Activated effector memory CD4-positive, alpha-beta T cell treated with anti-CD3 and anti-CD28 coated beads, Interleukin-2, amount 50 U/mL, for 16 hours (primary cell): ENCODE measurements around the gene GOLGA3.
"Not testable (repeated sequence)": the region's sequence is repeated elsewhere in the genome, so short reads cannot be mapped to it uniquely, and the experiment has no call there.

Source experiments
- DNase-seq: peaks from one replicate; pipeline ENCODE4 v3.0.0-alpha.2; 2020

GOLGA3 gene, protein sequence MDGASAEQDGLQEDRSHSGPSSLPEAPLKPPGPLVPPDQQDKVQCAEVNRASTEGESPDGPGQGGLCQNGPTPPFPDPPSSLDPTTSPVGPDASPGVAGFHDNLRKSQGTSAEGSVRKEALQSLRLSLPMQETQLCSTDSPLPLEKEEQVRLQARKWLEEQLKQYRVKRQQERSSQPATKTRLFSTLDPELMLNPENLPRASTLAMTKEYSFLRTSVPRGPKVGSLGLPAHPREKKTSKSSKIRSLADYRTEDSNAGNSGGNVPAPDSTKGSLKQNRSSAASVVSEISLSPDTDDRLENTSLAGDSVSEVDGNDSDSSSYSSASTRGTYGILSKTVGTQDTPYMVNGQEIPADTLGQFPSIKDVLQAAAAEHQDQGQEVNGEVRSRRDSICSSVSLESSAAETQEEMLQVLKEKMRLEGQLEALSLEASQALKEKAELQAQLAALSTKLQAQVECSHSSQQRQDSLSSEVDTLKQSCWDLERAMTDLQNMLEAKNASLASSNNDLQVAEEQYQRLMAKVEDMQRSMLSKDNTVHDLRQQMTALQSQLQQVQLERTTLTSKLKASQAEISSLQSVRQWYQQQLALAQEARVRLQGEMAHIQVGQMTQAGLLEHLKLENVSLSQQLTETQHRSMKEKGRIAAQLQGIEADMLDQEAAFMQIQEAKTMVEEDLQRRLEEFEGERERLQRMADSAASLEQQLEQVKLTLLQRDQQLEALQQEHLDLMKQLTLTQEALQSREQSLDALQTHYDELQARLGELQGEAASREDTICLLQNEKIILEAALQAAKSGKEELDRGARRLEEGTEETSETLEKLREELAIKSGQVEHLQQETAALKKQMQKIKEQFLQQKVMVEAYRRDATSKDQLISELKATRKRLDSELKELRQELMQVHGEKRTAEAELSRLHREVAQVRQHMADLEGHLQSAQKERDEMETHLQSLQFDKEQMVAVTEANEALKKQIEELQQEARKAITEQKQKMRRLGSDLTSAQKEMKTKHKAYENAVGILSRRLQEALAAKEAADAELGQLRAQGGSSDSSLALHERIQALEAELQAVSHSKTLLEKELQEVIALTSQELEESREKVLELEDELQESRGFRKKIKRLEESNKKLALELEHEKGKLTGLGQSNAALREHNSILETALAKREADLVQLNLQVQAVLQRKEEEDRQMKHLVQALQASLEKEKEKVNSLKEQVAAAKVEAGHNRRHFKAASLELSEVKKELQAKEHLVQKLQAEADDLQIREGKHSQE (N-terminal part only)

DNA sequence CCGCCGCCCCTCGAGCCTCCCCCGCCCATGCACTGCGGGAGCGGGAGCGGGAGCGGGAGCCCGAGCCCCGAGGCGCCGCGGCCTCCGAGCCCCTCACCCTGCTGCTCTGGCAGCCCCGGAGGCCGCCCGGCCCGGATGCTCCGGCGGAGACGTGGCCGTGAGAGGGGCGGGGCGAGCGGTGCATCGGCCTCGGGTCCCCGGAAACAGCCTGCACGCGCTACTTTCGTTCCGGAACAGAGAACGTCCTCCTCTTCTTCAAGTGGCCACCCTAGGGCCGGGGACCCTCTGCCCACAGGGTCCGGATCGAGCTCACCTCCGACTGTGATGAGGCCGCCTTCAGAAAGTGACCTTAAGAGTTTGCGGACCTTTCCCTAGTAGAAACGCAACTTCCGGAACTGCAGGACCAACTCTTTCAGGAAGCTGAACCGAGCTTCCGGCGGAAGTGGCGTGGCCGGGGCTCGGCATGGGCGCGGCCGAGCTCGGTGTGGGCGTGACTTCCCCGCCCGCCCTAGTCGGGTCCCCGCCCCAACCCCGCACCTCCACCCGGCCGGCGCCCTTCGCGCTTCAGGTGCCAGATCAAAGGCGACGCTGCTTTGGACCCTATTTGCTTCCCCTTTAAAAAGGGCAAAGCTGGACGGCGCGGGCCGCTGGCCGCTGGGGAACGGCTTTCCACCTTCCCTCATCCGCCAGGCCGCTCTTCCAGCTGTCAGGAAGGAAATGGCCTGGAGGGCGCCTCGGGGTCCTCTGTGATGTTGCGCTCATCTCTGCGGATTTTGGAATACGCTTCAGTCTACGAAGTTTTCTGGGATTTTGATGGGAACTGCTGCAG is at the start of gene GOLGA3:
Gene GOLGA3 (minus strand): TSS at position 164 of the 829 bp plus-strand sequence. CDS start 6,741 bp downstream, outside the sequence.
- peak; percentile 98 for DNase-seq

DNA sequence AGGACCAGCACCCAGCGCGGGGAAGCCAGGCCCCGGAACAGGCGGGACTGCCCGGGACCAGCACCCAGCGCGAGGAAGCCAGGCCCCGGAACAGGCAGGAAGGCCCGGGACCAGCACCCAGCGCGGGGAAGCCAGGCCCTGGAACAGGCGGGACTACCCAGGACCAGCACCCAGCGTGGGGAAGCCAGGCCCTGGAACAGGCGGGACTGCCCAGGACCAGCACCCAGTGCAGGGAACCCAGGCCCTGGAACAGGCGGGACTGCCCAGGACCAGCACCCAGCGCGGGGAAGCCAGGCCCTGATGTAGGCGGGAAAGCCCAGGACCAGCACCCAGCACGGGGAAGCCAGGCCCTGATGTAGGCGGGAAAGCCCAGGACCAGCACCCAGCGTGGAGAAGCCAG is 46.0 kb upstream of the GOLGA3 start:
- DNase-seq, result not testable (repeated sequence)

DNA sequence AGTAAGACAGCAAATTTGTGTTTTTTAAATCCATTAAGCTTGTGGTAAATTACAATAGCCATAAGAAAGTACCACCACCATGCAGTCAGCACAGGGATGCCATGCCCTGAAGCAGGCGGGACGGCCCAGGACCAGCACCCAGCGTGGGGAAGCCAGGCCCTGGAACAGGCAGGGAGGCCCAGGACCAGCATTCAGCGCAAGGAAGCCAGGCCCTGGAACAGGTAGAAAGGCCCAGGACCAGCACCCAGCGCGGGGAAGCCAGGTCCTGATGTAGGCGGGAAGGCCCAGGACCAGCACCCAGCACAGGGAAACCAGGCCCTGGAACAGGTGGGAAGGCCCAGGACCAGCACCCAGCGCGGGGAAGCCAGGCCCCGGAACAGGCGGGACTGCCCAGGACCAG is 45.5 kb upstream of the GOLGA3 start:
- no peak for DNase-seq

DNA sequence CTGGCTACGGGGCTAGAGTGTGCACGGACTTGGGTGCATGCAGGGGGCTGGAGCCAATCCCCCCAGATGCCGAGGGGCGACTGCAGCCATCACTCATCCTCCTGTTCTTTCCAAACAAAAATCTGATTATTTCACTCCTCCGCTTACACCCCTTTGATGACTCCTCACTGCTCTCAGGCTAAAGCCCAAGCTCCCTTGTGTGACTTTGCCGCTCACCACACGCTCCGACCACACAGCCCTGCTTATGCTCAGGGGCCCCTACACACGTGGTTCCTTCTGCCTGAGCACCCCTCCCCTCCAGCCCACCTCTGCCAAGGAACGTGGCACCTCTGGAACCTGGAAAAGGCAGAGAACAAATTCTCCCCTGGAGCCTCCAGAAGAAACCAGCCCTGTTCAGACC is 45.1 kb upstream of the GOLGA3 start:
- no peak for DNase-seq

DNA sequence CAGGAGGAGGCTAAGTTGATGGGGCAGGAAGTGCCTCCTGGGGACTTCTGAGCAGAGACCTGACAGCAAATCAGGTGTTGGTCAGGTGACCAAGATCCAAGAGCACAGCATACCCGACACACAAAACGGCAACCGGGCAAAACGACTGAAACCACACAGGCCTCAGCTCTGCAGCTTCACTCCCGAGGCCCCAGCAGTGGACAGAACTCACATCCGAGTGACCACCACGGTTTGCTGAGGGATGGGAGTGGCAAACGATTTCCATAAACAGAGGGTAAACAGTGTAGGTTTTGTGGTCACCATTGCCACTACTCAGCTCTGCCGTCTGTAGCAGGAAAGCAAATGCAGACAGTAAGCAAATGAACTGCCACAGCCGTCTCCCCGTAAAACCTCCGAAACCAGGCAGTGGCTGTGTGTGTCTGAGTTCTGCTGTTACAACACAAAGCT is 44.3 kb upstream of the GOLGA3 start:
- no peak for DNase-seq

DNA sequence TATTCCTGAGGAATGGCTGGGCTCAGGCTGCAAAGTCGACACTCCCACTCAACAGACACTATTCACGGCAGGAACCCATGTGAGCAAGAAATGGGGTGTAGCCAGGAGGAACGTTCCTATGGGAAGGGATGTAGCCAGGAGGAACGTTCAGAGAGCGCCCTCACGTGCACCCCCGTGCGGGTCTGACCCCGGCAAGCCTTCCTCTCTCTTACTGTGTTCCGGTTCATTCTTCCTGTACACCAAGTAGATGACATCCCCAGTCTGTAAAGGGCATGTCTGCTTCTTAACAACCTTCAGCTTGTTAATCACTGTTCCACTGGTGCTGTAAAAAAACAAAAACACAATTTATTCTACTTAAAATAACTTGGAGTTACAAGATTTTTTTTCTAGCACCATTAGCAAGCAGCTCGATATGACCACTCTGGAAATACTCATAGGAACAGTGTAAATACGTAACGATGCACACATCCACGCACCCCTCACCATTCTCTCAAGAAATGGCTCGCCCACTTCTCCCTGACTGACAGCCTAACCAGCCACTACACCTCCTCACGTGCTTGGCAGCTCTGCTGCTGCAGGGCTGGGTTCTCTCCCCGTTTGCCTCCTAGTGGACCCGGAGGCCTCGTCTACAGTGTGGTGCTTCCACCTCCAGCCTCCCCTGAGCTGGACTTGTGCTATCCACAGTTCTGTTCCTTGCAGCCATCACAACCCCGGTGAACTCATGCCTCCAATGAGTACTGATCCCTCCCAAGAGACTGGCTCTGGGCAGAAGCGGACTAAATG is 43.6 kb upstream of the GOLGA3 start:
- no peak for DNase-seq

DNA sequence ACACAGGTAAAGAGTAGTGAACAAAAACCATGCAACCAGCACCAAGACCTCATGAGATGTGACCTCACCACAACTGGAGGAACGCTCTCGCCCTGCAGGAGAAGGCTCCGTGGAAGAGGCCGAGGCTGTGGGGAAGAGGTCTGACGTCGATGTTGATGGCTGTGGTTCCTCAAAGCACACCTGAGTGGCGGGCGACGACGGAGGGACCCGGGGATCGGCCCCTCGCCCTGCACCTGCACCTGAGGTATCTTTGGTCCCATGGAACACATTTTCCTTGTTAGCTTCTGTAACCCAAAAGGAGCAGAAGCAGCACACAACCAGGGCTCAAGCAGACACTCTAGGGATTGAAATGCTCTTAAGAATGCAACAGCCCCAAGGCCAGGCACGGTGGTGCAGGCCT is 40.9 kb upstream of the GOLGA3 start:
- no peak for DNase-seq

DNA sequence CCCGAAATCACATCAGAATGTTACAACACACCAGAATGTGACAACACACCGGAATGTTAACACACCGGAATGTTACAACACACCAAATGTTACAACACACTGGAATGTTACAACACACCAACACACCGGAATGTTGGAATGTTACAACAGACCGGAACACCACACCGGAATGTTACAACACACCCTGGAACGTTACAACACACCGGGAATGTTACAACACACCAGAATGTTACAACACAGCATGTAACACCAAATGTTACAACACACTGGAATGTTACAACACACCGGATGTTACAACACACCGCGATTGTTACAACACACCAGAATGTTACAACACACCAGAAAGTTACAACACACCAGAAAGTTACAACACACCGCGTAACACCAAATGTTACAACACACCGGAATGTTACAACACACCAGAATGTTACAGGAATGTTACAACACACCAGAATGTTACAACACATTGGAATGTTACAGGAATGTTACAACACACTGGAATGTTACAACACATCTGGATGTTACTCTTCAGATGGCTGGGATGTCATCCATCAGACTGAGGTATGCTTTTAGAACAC is 37.7 kb upstream of the GOLGA3 start:
- DNase-seq, result no peak

DNA sequence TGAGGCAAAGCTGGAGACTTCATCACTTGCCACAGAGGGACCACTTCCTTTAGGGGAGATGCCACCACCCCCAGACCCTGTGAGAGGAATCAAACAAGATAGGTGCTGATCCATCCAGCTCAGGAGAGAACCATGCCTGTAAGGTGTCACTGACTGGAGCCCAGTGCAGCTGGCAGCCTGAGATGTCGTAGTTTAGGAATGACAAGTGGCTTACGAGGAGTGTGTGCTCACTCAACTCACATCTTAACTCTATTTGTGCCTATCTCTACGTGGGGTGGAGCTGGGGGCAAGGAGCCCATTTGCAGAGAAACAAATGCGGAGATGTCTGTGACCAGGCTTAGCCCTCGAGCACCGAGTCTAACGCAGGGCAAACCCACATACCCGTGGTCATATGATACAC is 32.9 kb upstream of the GOLGA3 start:
- no peak for DNase-seq

DNA sequence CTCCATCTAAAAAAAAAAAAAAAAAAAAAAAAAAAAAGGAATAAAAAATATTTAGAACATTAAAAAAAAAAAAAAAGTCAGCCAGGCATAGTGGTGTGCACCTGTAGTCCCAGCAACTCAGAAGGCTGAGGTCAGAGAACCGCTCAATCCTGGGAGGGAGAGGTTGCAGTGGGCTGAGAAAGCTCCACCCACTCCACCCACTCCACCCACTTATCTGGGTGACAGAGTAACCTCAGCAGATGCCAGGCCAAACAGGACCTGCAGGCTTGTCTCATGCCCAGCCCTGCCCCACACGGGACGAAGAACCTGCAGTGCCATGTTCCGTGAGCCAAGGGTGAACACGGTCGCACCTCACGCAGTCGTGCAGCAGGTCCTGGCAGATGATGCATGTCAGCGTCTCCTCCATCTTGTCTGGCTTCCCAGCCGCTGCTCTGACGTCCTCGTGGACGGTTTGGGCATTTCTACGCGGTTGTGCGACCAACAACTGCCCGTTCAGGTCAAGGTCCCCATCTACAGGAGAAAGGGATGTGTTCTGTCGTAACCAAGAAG is 30.1 kb upstream of the GOLGA3 start:
- no peak for DNase-seq

DNA sequence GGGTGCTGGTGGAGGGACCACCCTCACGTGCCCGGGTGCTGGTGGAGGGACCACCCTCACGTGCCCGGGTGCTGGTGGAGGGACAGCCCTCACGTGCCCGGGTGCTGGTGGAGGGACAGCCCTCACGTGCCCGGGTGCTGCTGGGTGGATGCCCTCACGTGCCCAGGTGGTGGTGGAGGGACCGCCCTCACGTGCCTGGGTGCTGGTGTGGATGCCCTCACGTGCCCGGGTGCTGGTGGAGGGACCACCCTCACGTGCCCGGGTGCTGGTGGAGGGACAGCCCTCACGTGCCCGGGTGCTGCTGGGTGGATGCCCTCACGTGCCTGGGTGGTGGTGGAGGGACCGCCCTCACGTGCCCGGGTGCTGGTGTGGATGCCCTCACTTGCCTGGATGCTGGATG is 28.4 kb upstream of the GOLGA3 start:
- not testable (repeated sequence) for DNase-seq

DNA sequence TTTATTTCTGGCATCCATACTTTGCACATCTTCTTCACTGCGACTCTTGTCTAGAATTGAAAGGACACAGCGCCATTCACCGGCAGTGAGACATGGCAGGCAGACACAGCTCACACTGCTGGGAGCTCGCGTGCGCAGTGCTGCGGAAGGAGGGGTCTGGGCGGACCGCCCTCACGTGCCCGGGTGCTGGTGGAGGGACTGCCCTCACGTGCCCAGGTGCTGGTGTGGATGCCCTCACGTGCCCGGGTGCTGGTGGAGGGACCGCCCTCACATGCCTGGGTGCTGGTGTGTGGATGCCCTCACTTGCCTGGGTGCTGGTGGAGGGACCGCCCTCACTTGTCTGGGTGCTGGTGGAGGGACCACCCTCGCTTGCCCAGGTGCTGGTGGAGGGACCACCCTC is 27.9 kb upstream of the GOLGA3 start:
- no peak for DNase-seq

DNA sequence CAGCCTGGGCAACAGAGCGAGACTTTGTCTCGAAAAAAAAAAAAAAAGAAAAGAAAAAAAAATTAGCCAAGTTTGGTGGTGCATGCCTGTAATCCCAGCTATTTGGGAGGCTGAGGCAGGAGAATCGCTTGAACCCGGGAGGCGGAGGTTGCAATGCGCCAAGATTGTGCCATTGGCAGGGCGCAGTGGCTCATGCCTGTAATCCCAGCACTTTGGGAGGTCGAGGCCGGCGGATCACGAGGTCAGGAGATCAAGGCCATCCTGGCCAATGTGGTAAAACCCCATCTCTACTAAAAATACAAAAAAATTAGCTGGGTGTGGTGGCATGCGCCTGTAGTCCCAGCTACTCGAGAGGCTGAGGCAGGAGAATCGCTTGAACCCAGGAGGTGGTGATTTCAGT is 26.5 kb upstream of the GOLGA3 start:
- not testable (repeated sequence) for DNase-seq

DNA sequence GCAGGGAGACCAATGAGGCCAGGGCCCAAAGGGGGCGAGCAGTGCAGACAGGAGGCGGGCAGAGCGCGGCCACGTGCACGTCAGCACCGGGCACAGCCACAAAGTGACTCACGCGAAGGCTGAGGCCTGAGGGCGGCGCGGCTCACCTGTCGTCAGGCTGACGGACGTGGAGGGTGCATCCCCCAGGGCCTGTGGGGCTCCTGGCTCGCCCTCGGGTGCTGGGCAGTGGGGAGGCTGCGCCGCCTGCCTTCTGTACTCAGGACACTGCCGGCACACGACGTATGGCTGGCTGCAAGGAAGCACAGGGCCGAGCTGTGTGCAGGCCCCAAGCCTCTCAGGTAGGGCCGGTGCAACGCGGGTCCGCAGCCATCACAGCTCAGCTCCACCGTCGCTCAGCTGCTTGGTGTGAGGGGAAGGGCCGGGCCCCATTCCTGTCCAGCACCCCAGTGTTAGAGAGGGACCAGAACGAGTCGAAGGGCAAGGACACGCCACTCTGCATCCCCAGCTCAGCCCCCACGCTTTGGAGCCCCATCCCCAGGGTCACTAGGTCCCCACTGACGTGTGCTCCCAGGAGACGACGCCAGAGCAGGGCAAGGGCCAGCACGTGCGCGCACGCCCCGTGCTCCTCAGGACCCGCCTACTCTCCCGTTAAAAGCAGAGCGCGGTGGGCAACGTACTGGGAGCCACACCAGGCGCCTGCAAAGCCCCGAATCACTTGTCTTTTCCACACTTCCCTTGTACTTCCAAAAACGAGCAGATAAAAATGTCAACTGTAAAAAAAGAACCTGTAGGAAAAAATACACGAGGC is 24.8 kb upstream of the GOLGA3 start:
- DNase-seq, result no peak

DNA sequence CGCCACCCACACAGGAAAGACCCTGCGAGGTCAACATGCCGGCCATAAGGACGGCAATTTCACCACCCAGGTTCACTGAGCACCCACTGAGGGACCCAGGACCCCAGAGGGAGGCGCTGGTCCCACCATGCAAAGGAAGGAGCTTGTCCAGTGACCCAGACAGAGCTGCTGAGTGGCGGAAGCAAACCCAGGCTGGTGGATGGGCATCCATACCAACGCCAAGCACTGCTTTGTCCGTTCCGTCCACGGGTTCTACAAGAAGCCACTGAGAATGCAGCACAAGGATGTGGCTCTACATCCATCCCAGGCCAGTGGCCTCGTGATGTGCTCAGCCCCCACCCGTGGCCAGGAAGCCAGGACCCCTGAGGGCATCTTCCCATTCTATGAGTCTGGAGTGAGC is 23.8 kb upstream of the GOLGA3 start:
- no peak for DNase-seq

DNA sequence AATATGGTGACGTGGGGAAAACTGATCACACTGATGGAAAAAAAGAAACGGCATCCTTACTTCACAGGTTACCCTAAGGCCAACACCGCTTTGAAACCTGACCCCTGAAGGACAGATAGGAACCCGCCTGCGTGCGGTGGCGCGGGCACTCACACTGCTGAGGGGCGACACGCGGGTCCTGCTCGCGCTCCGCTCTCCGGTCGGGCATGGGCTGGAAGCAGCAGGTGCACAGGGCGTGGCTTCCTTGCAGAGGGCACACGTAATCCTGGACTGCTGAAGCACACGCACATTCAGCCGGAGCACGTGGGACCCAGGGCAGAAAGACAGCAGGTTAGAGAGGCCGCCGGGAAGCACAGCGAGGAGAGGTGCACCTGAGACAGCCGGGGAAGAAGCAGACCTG is 22.8 kb upstream of the GOLGA3 start:
- no peak for DNase-seq

DNA sequence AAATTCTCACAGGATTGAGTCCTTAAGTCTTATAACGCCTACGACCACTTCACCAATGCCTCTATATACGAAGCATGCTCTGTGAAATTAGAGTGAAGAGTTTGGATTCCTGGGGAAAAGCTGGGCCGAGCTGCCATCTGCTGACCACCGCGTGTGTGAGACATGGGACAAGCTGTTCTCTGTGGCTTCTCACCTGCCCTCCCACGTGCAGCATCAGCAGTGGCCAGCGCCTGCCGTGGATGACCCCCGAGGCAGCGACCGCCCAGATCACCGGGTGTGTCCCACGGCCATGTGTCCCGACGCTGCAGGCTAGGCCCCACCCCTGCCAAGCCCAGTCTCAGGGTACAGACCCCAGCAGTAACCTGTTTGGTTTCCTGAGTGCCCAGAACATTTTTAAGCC is 21.6 kb upstream of the GOLGA3 start:
- DNase-seq, result no peak

DNA sequence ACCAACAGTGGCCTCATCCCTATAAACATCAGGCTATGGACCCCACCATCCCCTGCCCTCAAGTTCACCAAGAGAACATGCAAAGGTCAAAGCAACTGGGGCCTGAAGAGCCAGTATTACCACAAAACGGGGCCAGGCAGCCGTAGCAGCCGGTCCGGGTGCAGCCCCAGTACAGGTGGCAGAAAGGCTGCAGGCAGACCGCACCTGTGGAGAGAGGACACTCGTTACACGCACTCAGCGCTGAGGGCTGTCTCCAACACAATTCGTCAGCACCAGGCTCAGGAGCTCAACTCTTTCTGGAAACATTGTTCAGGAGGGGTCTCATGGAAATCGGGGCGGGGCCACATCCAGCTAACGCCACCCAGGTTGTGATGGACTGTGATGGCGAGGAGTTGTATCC is 19.9 kb upstream of the GOLGA3 start:
- DNase-seq, result no peak
